D721Med (cell line): ENCODE measurements around the gene C1D.

Experiments
- DNase-seq: peaks from one replicate; pipeline ENCODE4 v3.0.0; 2011; ENCODE audit warnings: low spot score; ENCODE audit not compliant: insufficient read length
- FAIRE-seq: peaks from 2 replicates; lab custom pipeline; 2011; peaks lifted over from hg19 to GRCh38; lab: Jason Lieb, UNC
- TF ChIP-seq, protein P1 (sequence below): IDR thresholded peaks from 2 replicates; pipeline ENCODE4 v1.5.1; 2012; ENCODE audit warnings: mild to moderate bottlenecking, control low read depth; ENCODE audit not compliant: insufficient read depth; ENCODE audit errors: missing control alignments

C1D gene

DNA sequence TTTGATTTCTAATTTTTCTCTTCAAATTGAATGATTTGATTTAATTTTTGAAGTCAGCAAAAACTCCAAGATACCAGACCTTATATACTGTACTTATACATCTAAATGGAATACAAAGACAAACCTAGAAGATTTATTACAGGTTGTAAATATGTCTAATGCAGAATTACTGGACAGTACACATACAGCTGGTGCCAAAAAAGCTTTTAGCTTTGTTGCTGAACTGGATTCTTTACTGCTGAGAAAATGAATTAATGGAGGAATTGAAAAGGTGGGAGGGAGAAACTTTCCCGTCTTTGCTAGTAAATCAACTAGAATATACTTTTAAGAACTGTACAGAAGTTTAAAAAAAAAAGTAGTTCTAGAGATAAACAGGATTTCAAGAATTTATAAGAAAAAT is 17.5 kb downstream of the C1D start:
- no peak for FAIRE-seq
- TF ChIP-seq, protein P1, sequence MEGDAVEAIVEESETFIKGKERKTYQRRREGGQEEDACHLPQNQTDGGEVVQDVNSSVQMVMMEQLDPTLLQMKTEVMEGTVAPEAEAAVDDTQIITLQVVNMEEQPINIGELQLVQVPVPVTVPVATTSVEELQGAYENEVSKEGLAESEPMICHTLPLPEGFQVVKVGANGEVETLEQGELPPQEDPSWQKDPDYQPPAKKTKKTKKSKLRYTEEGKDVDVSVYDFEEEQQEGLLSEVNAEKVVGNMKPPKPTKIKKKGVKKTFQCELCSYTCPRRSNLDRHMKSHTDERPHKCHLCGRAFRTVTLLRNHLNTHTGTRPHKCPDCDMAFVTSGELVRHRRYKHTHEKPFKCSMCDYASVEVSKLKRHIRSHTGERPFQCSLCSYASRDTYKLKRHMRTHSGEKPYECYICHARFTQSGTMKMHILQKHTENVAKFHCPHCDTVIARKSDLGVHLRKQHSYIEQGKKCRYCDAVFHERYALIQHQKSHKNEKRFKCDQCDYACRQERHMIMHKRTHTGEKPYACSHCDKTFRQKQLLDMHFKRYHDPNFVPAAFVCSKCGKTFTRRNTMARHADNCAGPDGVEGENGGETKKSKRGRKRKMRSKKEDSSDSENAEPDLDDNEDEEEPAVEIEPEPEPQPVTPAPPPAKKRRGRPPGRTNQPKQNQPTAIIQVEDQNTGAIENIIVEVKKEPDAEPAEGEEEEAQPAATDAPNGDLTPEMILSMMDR = no peak
- no peak for DNase-seq

DNA sequence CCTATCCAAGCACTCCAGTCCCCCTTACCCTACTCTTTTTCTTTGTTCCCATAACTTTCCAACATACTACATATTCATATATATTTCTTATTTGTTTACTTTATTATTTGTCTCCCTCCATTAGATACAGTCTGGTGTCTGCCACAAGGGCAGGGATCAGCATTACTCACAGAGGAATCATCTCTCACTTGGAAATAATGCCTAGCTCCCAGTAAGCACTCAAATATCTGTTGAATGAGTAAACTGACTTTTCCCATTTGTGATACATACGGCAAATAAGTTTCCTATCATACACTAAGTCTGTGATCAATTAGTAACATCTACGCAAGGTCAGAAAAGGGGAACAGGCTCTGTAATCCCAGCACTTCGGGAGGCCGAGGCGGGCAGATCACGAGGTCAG is 18.7 kb downstream of the C1D start:
- FAIRE-seq (no peak), DNase-seq (no peak)
- TF ChIP-seq, protein P1 = no peak

DNA sequence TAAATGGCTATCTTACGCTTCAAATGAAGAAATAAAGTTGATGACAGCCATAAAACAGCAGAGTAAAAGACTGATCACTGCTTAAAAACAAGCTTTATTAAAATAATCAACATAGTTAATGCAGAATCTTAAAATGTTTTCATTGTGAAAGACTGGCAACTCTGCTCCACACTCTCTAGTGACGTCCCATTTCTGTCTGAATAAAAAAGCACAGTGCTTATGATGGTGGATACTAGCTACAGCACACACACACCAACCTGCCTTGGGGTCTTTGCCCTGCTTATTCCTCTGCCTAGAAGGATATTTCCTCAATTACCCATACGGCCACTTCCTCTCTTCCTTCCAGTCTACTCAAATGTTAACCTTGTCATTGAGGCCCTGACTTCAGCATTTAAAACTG is 19.1 kb downstream of the C1D start:
- DNase-seq (no peak), FAIRE-seq (no peak)
- TF ChIP-seq, protein P1 = no peak

DNA sequence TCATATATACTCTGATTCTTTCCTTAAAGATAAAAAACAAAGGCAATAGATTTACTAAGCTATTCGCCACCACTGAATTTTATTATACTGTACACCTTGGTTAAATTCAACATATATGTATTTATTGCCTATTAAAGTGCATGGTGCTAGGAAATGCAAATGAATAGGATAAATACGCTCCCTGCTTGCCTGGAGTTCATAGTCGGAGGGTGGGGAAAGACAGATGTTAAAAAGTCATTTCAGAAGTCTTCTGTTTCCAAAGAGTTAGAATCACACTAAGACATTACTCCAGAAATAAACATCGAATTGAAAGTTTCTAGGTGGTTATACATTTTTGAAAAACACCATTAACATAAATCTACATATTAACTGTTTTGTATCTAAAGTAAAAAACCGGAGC is 19.8 kb downstream of the C1D start:
- no peak for FAIRE-seq
- TF ChIP-seq, protein P1 = no peak
- no peak for DNase-seq

DNA sequence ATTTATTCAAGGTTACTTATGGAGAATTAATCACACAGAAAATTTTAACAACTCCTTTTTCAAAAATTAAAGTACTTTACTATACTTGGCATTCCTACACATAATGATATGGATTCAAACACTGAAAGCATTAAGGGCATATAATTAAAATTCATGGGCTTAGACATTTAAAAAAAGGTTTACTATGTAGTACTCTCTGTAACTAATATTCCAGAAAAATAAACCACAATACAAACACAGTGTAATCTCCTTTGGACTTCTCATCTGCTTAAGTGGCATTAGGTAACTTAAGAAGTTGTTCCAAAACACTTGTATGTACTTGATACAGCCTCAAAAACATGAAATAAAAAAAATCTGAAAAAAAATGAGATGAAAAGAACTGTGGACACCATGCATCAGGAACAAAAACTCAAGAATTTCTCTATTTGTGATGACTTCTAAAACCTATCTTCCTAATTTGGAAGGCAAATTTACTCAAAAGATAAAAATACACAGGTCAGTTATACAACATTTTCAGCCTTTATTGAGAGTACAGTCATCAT is 21.0 kb downstream of the C1D start:
- DNase-seq = no peak
- FAIRE-seq = peak; percentile 16

DNA sequence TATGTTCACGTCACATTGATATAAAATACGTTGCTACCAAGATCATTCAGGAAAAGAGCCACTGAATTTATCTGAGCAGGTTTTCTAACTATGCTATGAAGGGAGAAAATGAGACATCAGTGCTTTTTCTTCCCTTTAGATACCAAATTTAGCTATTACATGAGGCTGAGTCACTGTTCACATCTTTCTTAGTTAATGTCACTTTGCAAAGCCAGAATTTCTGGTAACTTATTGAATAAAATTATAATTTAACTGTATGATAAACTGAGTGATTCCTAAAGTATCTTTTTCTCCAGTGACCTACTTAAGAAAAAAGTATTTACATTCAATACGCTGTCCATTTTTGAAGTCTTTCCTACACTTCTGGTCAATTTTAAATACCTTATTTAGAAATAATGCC is 22.7 kb downstream of the C1D start:
- FAIRE-seq (no peak), DNase-seq (no peak)
- TF ChIP-seq, protein P1 = no peak

More for the DNA sequence above, 21.0 kb downstream of the C1D start:
- TF ChIP-seq, protein P1 = no peak

DNA sequence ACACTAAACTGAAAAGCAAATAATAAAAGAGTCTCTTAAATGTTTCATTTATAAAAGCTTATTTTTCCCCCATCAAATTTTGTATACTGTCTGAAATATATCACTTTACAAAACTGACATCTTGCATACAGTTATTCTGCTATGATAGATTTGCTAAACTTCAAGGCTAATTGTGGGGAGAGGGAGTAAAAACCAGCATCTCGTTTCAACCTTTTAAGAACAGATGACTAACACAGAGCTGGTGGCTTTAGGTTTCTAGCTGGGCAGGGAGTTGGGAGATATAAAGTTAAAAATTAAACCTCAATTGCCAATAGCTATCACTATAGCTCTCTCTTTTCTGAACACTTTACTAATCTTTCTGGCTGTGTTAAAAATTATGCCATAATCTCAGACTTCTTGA is 23.5 kb downstream of the C1D start:
- TF ChIP-seq, protein P1 = no peak
- FAIRE-seq = no peak
- DNase-seq = no peak
